Measurements from ENCODE around the gene MBP.

MBP gene

DNA sequence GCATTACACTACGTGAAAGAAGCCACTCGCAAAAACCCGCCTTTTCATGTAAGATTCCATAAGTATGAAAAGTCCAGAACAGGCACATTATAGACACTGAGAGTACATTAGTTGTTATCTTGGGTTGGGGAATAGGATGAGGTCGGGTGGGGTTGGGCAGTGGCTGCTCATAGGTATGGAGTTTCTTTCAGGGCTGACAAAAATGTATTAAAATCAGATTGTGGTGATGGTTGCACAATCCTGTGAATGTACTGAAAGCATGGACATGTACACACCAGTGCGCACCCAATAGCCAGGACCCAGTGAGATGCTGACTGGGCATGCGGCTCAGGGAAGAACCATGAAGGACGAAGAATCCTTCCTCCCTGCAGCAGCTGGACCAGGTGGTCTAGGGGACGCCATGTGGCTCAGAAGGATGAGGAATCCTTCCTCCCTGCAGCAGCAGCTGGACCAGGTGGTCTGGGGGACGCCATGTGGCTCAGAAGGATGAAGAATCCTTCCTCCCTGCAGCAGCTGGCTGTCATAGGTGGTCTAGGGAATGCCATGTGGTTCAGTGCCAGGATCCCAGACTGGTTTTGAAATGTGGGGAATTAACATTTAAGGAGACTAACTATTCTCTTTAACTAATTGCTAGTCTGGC, 50.1 kb downstream of the MBP start:
- no peak for DNase-seq

GRCh38 chr18:77081390-77081778, 51.2 kb downstream of the MBP start:
- DNase-seq: no peak

- no peak for DNase-seq
Measured at GRCh38 chr18:77079954-77080682, 52.5 kb downstream of the MBP start.

- DNase-seq: no peak
Measured at GRCh38 chr18:77079088-77079487, 53.5 kb downstream of the MBP start.

- DNase-seq: no peak
Measured at GRCh38 chr18:77078690-77079070, 53.9 kb downstream of the MBP start.

DNA sequence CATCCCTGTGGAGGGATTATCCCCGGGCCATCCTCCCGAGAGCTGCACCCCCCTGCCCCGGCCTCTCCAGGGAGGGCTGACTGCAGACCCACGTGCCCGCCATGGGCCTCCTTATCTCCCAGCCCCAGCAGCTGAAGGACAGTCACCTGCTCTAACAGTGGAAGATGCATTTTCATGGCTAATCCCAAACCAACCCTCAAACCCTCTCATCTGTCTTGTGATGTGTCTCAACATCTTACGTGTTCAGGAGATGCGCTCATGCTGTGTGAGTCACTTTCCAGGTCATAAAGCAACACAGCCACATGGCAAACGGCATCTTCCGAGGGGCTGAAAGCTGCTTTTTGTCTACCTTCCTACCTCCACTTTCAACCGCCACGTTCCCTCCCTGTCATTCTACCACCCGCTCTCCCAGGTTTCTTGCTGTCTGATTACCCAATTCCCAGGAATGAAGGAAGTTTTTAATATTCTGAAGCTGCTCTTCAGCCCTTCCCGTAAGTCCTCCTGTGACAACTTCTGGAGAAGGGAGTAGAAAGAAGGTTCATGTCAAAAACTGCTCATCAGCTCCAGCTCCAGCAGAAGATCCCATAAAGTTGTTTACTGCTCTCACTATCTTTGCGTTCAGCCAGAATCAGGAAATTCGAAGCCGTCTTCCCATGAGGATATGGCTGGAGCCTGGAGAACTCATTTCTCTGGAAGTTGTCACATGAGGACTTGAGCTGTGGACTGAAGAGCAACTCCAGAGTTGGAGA, 54.5 kb downstream of the MBP start:
- DNase-seq: no peak

DNA sequence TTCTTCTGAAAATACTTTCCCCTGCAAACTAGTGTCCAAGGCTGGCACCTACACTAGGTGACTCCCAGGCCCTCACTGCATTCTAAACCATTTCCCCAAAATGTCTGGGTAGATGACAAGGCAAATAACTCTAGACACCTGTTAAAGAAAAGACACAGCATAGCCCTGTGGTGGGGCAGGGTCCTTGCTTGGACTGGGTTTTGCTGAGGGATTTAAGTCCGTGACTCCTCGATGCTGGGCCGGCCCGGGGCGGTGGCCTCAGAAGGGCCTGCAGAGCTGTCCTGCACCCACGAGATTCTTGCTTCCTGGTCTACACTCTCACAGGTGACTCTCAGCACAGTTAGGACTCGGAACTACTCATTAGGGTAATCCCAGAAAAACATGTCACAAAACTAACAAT, 55.2 kb downstream of the MBP start:
- no peak for DNase-seq

DNA sequence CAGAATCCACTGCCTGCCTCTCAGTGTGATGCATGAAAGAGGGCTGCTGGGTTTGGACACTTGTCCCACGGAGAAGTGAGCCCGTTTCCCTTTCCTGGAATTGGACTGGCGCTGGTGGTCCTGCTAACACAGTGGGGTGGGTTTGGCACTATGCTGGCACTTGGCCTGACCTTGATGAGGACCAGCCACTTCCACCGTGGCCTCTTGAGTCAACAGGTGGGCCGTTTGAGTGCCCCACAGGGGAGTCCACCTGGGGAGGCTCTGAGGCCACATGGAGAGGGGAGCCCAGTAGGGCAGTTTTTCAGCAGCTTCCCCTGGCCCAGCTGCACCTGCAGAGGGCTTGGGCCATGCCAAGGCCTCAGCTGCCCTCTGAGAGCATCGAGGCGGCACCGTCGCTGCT, 56.5 kb downstream of the MBP start:
- no peak for DNase-seq

- DNase-seq: no peak
Measured at GRCh38 chr18:77074431-77074830, 58.2 kb downstream of the MBP start.

GRCh38 chr18:77073336-77074093, 59.1 kb downstream of the MBP start:
- DNase-seq: no peak

DNA sequence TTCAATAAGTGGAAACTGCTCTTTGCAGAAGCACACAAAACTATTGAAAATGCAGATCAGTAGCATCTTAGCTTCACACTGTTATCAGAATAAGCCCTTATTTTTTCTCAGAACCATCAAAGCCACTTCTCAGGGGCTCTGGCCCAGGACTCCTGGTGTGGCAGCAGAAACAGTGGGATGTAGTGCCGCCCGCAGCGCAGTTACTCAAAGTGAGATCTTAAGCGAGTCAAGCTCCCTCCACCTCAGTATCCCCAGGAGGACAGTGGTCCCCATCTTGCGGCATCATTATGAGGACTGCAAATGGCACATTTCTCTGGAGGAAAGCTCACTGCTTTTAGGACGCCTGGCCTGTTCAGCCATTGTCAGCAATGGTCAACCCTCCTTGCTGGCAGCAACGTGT, 60.0 kb downstream of the MBP start:
- no peak for DNase-seq

DNA sequence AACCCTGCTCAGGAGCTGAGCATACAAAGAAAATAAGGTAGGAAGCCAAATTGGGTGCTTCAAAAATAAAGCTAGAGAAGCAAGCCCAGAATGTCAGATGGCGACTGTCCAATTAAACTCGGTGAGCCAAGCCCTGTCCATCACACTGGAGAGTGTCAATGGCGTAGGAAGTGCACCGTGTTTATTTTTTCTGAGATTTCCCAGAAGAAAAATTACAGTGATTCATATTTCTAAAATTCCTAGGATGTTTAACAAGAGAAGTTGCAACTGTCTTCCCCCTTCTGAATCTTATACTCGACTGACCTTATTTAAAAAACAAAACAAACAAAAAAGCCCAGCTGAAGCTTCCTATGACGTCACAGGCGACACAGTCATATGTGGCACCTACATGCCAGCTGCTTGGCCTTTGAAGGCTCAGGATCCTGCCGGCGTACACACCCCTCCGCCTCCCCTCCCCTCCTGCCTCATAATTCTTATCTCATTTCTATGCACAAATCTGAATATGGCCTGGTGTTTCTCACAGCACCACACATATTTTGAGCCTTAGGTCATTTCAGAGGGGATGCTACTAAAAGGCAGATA, 60.8 kb downstream of the MBP start:
- no peak for DNase-seq

GRCh38 chr18:77071061-77071460, 61.5 kb downstream of the MBP start:
- DNase-seq: no peak

GRCh38 chr18:77070627-77071026, 62.0 kb downstream of the MBP start:
- DNase-seq: no peak

- no peak for DNase-seq
Measured at GRCh38 chr18:77069931-77070330, 62.7 kb downstream of the MBP start.

GRCh38 chr18:77069482-77069881, 63.1 kb downstream of the MBP start:
- no peak for DNase-seq

DNA sequence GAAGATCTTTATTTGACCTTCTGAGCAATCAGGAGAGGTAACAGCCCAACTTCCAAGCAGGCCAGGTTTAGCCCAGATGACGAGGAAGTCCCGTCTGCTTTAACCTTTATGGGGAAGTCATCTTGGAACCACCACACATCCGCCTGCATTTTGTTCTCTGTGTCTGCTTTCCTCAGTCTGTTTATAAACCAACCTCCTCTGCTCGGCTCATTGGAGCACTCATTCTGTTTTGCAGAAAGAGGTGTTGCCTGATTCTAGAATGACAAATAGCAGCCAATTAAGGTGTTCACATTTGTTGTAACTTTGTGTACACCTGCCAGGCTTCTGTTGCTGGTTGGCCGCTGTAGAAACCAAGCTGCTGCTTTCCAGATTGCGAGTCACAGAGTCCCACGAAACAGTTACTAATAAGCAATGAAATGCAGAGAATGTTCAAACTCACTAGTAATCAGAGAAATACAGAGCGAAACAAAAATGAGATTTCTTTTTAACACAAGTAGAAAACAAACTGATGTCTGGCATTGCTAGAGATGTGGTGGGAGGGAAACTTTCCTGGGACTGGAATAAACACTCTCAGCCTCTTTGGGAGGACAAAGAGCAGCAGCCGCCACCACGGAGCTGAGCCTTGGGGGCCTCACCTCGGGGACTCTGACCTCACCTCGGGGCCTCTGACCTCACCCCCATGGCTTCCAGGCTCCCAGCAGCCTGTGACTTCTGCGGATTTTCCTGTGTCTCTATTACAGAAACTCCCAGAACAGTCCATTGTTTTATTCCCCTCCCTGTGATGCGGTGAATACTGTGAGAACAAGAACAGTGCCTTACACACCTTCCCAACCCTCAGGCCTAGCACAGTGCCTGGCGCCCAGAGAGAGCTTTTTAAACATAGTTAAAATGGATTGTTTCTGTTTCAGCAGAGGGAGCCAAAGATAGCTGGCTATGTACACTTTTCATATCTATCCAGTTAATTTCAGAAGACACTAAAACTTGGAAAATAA, 64.0 kb downstream of the MBP start:
- DNase-seq: no peak

GRCh38 chr18:77067291-77068061, 65.1 kb downstream of the MBP start:
- DNase-seq: no peak

DNA sequence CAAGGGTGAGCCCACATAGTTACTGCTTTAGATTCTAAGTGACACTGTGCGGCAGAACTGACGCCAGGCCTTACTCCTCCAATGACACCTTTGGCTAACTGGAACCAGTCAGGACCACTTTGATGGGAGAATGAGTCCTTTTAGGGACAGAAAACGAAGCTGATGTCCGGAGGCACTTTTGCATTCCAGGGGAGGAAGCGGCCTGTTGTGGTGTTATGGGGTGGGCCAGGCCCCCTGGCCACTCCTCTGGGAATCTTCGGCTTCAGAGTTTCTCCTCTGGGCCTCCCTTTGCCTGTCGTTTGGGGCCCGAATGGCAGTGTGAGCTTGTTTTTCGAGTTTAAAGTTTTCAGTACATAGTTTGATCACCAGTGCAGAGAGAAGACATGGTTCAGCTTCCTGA, 65.9 kb downstream of the MBP start:
- DNase-seq: no peak

DNA sequence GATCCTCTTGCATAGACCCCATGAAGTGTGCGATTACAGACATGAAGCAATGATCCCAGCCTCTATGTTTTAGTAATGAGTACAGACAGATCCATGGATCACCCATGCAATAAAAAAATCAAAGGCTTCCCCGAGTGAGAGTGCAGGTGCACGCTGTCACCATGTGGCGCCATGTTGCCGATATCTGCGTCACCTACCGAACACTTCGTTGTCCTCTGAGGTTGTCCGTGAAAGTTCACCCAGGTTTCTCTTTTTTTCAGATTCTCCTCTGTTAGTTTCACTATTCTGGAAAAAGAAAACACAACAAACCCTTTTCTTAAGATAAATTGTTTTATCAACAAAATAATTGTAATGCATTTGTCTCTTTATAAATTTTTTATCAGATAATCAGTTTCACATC, 66.5 kb downstream of the MBP start:
- no peak for DNase-seq
